K562 (cell line): ENCODE results near the gene AMN1. TPM values are rescaled to one million over a fixed set of nuclear protein-coding genes. Genes with fewer than 3 reads are reported as not detected.
A peak's percentile ranks its signal among the peaks of the same experiment; 100 is the strongest.
"Not testable (repeated sequence)": the region's sequence is repeated elsewhere in the genome, so short reads cannot be mapped to it uniquely, and the experiment has no call there.

ENCODE experiments used
- CREM ChIP-seq: IDR thresholded peaks from 2 replicates; pipeline ENCODE4 v1.6.1; 2014; ENCODE audit warnings: antibody characterized with exemption, low read depth
- CTBP1 ChIP-seq: fragments of 450-650 bp; IDR thresholded peaks from 2 replicates; pipeline ENCODE4 v1.6.1; 2016; ENCODE audit warnings: borderline replicate concordance
- EGR1 ChIP-seq: fragments of 450-650 bp; conservative IDR thresholded peaks from 2 replicates; pipeline ENCODE4 v1.6.1; 2017; ENCODE audit warnings: mild to moderate bottlenecking
- GTF2E2 ChIP-seq: fragments of 200-800 bp; sonication (Bioruptor generic); IDR thresholded peaks from 2 replicates; pipeline ENCODE4 v1.6.1; 2016; ENCODE audit warnings: missing genetic modification characterization, missing compliant biosample characterization
- HDGF ChIP-seq: fragments of 450-650 bp; IDR thresholded peaks from 2 replicates; pipeline ENCODE4 v1.6.1; 2016
- L3MBTL2 ChIP-seq: fragments of 450-650 bp; IDR thresholded peaks from 2 replicates; pipeline ENCODE4 v1.6.1; 2016; ENCODE audit warnings: mild to moderate bottlenecking, moderate library complexity
- NCOR1 ChIP-seq: fragments of 450-650 bp; IDR thresholded peaks from 2 replicates; pipeline ENCODE4 v1.6.1; 2016; ENCODE audit warnings: mild to moderate bottlenecking, moderate library complexity
- NR2C2 ChIP-seq, 2 experiments: fragments of 200-800 bp in 1 of 2; sonication (Bioruptor generic) in 1 of 2; sonication (generic) in 1 of 2; formaldehyde crosslinking in 1 of 2; IDR thresholded peaks; 2 replicates each; pipeline versions ENCODE4 v1.6.1 to v1.8.0; 2016 to 2022; ENCODE audit warnings: mild to moderate bottlenecking in 1 of 2, missing compliant biosample characterization in 1 of 2, missing genetic modification characterization in 1 of 2, missing genetic modification reagents in 1 of 2
- POLR2B ChIP-seq: fragments of 450-650 bp; IDR thresholded peaks from 2 replicates; pipeline ENCODE4 v1.6.1; 2018; ENCODE audit warnings: low read depth; ENCODE audit not compliant: partially characterized antibody
- POLR2G ChIP-seq: fragments of 200-400 bp; formaldehyde crosslinking; IDR thresholded peaks from 2 replicates; pipeline ENCODE4 v1.6.1; 2017; ENCODE audit warnings: low read depth, mild to moderate bottlenecking, antibody characterized with exemption, low read length, moderate library complexity
- SOX6 ChIP-seq: fragments of 450-650 bp; IDR thresholded peaks from 2 replicates; pipeline ENCODE4 v1.6.1; 2014; ENCODE audit warnings: mild to moderate bottlenecking
- SUPT5H ChIP-seq: fragments of 450-650 bp; IDR thresholded peaks from 2 replicates; pipeline ENCODE4 v1.6.1; 2016
- TAF9B ChIP-seq: fragments of 450-650 bp; IDR thresholded peaks from 2 replicates; pipeline ENCODE4 v1.6.1; 2018; ENCODE audit warnings: mild to moderate bottlenecking; ENCODE audit not compliant: partially characterized antibody
- ZEB2 ChIP-seq: fragments of 450-650 bp; IDR thresholded peaks from 2 replicates; pipeline ENCODE4 v1.6.1; 2016
- polyA plus RNA-seq, 8 experiments: library from polyadenylated mRNA; depleted of rRNA in 4 of 8; stranded (reverse) in 5 of 8; unstranded in 3 of 8; fragments of >200 nt; fragmentation: Nextera tagmentation in 2 of 8; fragmentation: Illumina TruSeq in 1 of 8; extraction: Ambion mirVana in 2 of 8; extraction: Trizol in 1 of 8; gene quantifications; 2 replicates each; pipeline versions ENCODE4 v1.2.1 to v1.2.3, GENCODE V29; 2011 to 2014; ENCODE audit warnings: inconsistent platforms in 1 of 8, missing spikeins in 1 of 8
- total RNA-seq, 7 experiments: library from RNA; depleted of rRNA in 6 of 7; stranded (reverse); fragments of >200 nt in 6 of 7; fragmentation: Illumina TruSeq in 2 of 7; extraction: Trizol in 2 of 7; gene quantifications; 2 replicates each; pipeline versions ENCODE4 v1.2.1 to v1.2.3, GENCODE V29; 2011 to 2021; ENCODE audit warnings: low replicate concordance in 1 of 7
- TF ChIP-seq, protein P1 (sequence below): fragments of 450-650 bp; IDR thresholded peaks from 2 replicates; pipeline ENCODE4 v1.6.1; 2018; ENCODE audit not compliant: partially characterized antibody
- TF ChIP-seq, protein P2 (sequence below), 2 experiments: fragments of 450-650 bp; IDR thresholded peaks; 2 replicates each; pipeline ENCODE4 v1.6.1; 2016
- TF ChIP-seq, protein P3 (sequence below): fragments of 200-800 bp; sonication (Bioruptor generic); IDR thresholded peaks from 2 replicates; pipeline ENCODE4 v1.6.1; 2017; ENCODE audit warnings: missing genetic modification characterization, missing compliant biosample characterization
- TF ChIP-seq, protein P4 (sequence below): sonication (generic); IDR thresholded peaks from 2 replicates; pipeline ENCODE4 v1.6.1; 2016

Gene AMN1
- total and polyA plus RNA-seq, 9 of the 15 experiments (the other 6 are each of a cell fraction or from before 2014, with no cell fraction given), result 5.2 to 27.6 (median 13.0) TPM

DNA sequence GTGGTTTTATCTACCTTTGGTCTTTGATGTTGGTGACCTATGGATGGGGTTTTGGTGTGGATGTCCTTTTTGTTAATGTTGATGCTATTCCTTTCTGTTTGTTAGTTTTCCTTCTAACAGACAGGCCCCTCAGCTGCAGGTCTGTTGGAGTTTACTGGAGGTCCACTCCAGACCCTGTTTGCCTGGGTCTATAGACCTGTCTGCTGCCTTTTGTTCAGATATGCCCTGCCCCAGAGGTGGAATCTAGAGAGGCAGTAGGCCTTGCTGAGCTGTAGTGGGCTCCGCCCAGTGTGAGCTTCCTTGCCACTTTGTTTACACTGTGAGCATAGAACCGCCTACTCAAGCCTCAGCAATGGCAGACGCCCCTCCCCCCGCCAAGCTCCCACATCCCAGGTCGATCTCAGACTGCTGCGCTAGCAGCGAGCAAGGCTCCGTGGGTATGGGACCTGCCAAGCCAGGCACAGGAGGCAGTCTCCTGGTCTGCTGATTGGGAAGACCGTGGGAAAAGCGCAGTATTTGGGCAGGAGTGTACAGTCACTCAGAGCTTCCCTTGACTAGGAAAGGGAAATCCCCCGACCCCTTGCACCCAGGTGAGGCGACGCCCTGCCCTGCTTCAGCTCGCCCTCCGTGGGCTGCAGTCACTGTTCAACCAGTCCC, 10.2 kb downstream of the AMN1 start (continued):
- TF ChIP-seq, protein P1, sequence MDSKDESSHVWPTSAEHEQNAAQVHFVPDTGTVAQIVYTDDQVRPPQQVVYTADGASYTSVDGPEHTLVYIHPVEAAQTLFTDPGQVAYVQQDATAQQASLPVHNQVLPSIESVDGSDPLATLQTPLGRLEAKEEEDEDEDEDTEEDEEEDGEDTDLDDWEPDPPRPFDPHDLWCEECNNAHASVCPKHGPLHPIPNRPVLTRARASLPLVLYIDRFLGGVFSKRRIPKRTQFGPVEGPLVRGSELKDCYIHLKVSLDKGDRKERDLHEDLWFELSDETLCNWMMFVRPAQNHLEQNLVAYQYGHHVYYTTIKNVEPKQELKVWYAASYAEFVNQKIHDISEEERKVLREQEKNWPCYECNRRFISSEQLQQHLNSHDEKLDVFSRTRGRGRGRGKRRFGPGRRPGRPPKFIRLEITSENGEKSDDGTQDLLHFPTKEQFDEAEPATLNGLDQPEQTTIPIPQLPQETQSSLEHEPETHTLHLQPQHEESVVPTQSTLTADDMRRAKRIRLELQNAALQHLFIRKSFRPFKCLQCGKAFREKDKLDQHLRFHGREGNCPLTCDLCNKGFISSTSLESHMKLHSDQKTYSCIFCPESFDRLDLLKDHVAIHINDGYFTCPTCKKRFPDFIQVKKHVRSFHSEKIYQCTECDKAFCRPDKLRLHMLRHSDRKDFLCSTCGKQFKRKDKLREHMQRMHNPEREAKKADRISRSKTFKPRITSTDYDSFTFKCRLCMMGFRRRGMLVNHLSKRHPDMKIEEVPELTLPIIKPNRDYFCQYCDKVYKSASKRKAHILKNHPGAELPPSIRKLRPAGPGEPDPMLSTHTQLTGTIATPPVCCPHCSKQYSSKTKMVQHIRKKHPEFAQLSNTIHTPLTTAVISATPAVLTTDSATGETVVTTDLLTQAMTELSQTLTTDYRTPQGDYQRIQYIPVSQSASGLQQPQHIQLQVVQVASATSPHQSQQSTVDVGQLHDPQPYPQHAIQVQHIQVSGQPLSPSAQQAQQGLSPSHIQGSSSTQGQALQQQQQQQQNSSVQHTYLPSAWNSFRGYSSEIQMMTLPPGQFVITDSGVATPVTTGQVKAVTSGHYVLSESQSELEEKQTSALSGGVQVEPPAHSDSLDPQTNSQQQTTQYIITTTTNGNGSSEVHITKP, result peak; percentile 22
- TF ChIP-seq NCOR1 (peak; percentile 48; the same call in 1 of the 2 replicates), CTBP1 (peak; percentile 86; the same call in 1 of the 2 replicates), L3MBTL2 (peak; percentile 64), NR2C2 (tag; IDR thresholded peaks at IDR 0.05) (peak; percentile 16; the same call in 1 of the 2 replicates), HDGF (0 out of 2 replicates have a peak, but pooled peaks have one; percentile 19), TAF9B (peak; percentile 47), EGR1 (peak; percentile 76), POLR2G (peak; percentile 70), POLR2B (peak; percentile 67), ZEB2 (peak; percentile 44; the same call in 1 of the 2 replicates), SOX6 (peak; percentile 67; the same call in 1 of the 2 replicates), SUPT5H (peak; percentile 69), GTF2E2 (tag) (peak; percentile 69; the same call in 1 of the 2 replicates), CREM (peak; percentile 36; the same call in 1 of the 2 replicates)
- TF ChIP-seq, protein P2, sequence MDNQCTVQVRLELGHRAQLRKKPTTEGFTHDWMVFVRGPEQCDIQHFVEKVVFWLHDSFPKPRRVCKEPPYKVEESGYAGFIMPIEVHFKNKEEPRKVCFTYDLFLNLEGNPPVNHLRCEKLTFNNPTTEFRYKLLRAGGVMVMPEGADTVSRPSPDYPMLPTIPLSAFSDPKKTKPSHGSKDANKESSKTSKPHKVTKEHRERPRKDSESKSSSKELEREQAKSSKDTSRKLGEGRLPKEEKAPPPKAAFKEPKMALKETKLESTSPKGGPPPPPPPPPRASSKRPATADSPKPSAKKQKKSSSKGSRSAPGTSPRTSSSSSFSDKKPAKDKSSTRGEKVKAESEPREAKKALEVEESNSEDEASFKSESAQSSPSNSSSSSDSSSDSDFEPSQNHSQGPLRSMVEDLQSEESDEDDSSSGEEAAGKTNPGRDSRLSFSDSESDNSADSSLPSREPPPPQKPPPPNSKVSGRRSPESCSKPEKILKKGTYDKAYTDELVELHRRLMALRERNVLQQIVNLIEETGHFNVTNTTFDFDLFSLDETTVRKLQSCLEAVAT (IDR thresholded peaks at IDR 0.05), result peak; percentile 35 to 58; a peak in 2 of 4 replicates
- TF ChIP-seq NR2C2 (CRISPR knock-in tag; IDR thresholded peaks at IDR 0.05), result not testable (repeated sequence)
- TF ChIP-seq, protein P3, sequence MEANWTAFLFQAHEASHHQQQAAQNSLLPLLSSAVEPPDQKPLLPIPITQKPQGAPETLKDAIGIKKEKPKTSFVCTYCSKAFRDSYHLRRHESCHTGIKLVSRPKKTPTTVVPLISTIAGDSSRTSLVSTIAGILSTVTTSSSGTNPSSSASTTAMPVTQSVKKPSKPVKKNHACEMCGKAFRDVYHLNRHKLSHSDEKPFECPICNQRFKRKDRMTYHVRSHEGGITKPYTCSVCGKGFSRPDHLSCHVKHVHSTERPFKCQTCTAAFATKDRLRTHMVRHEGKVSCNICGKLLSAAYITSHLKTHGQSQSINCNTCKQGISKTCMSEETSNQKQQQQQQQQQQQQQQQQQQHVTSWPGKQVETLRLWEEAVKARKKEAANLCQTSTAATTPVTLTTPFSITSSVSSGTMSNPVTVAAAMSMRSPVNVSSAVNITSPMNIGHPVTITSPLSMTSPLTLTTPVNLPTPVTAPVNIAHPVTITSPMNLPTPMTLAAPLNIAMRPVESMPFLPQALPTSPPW (CRISPR knock-in tag), result peak; percentile 56; the same call in 1 of the 2 replicates
- TF ChIP-seq, protein P4, sequence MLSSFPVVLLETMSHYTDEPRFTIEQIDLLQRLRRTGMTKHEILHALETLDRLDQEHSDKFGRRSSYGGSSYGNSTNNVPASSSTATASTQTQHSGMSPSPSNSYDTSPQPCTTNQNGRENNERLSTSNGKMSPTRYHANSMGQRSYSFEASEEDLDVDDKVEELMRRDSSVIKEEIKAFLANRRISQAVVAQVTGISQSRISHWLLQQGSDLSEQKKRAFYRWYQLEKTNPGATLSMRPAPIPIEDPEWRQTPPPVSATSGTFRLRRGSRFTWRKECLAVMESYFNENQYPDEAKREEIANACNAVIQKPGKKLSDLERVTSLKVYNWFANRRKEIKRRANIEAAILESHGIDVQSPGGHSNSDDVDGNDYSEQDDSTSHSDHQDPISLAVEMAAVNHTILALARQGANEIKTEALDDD, result peak; percentile 38; the same call in 1 of the 2 replicates
